ENCODE measurements around the gene SVOP. TPM values are rescaled to one million over a fixed set of nuclear protein-coding genes. Genes with fewer than 3 reads are reported as not detected.

The SVOP gene
- total and polyA plus RNA-seq, 2 of the 8 experiments (the other 6 are each of a cell fraction or from before 2014, with no cell fraction given): 0.06 TPM; not detected in 1

GRCh38 chr12:108955225-108955835, 65.5 kb downstream of the SVOP start (continued):
- TF ChIP-seq EZH2 (IDR thresholded peaks at IDR 0.05; ENCODE audit: low read depth, low read length, severe bottlenecking): no peak
